ENCODE measurements around the gene CREB5.
"Not testable (repeated sequence)": the region's sequence is repeated elsewhere in the genome, so short reads cannot be mapped to it uniquely, and the experiment has no call there.

CREB5 gene

DNA sequence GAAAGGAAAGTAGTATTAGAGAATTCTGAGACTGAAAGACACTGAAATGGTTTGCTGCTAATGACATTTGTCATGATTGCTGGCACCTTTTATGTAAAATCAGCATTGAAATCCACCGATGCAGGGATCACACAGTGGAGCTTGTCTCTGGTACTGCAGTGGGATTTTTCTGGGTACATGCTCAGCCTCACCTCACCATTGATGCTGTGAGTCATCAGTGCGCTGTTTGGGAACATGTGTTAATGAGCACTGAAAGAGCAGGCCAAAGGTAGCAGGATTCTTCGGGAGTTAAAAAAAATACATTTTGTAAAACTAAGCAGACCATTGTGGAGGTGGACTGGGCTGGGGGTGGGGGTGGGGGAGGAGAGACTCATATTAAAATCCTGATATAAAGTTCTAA, 174.9 kb downstream of the CREB5 start:
- DNase-seq: peak; percentile 39

DNA sequence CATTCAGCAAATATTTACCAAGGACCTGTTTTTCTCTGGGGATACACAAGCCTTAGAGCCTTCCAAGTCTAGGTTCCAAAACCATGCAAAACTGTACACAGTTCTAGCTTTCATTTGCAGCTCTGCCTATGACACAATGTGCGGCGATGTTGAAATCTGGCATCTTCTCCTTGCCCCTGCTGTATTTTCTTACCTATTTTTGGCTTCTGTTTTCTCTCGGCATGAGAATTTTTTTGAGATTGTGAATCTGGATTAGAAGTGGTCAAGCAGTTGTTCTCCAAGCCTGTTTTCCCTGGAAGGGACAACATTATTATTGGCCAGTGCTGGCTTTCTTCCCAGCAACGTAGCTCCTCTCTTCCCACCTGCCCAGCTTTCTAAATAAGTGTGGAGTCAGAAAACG, 176.3 kb downstream of the CREB5 start:
- no peak for DNase-seq

DNA sequence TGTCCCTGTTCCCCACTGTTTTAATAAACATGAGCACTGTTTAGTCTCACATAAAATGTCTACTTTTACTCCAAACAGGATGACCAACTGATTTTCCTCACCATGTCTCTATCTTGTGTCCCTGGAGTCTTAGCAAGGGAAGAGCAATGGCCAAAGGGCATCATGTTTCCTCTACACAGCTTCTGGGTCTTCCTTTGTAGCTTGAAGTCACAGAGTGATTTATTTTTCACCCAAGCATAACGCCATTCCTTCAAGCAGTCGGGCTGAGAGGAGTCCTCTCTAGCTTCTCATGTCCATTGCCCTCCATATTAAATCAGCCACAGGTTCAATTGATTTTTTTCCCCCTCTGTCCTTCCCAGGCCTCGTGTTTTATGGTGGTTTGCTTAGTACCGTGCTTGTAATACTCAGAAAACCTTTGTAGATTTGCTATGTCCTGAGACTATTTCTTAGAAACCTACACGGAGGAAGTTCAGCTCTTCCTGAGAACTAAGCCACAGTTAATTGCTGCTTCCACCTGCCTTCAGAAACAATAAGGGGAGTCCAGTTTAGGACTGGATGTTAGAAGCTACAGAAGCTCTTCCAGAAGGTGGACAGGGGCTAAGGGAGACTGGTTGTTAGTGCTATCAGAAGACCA, 178.8 kb downstream of the CREB5 start:
- DNase-seq: no peak

DNA sequence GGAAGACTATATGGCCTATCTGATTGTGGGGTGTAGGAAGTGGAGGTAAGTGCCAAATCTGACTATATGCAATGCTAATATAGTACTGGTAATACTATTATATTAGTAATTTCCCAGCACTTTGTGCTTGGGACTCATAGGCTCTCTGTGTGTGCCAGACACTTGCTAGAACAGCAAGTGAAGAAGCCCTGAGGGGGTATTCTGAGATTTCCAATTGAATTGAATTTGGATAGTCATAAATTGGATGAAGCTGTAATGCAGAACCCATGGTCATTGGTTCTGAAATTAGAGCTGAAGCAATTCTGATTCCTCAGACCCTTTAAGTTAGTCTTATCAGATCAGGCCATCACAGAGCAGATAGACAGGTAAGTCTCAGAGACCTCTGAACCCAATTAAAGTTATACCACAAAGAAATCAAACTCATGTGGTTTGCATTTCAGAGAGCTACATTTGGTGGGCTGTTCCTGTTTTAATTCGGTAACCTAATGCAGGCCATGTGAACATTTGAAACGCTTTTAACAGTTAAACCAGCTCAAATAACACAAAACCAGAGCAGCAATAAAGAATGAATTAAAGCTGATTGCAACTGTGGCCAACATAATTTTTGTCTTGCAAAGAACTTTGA, 179.5 kb downstream of the CREB5 start:
- DNase-seq: no peak

DNA sequence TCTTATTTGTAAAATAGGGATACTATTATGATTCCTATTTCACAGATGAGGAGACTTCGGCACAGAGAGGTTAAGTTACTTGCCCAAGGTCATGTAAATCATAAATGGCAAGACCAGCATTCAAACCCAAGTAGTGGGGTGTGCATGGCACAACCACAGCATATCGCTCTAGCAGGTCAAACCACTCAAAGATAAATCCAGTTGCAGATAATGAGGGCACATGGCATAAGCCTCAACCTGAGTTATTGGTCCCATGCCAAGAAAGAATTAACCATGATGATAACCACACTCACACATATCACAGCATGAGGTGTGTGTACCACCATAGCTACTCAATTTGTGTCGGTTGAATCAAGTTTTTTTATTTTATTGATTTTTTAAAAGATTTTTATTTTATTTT, 180.5 kb downstream of the CREB5 start:
- DNase-seq: no peak

DNA sequence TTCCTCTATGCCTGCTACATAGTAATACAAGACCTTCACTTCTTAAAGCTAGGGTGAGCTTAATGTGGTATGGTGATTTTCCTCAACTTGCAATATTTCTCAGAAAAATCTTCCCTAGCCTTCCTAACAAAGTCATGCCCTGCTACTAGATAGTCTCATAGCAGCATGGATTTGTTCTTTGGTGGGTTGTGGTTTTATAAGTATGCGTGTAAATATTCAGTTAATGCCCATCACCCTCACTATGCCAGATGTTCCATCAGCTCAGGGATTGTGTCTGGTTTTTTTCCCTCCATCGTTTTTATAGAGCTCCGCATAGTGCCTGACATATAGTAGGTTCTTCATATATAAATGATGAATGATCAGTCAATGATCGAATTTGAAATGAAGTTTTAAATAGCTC, 182.8 kb downstream of the CREB5 start:
- peak; percentile 59 for DNase-seq

DNA sequence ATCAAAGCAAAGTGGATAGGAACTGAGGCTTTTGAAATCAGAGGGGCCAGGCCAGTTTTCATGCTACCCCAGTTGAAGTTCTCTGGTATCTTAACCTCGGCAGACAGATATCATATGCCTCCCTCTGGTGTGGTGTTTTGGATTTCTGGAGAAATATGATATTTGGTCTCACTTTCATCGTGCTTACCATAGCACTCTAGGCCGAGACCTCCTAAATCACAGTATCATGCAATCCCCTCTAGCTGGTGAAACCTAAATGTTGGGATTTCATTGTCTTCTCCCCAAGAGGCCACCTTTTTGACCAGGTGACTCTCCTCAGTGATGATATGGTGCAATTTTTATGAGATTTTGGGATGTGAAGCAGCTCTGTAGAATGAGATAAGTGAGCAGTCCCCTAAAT, 183.5 kb downstream of the CREB5 start:
- peak; percentile 32 for DNase-seq

DNA sequence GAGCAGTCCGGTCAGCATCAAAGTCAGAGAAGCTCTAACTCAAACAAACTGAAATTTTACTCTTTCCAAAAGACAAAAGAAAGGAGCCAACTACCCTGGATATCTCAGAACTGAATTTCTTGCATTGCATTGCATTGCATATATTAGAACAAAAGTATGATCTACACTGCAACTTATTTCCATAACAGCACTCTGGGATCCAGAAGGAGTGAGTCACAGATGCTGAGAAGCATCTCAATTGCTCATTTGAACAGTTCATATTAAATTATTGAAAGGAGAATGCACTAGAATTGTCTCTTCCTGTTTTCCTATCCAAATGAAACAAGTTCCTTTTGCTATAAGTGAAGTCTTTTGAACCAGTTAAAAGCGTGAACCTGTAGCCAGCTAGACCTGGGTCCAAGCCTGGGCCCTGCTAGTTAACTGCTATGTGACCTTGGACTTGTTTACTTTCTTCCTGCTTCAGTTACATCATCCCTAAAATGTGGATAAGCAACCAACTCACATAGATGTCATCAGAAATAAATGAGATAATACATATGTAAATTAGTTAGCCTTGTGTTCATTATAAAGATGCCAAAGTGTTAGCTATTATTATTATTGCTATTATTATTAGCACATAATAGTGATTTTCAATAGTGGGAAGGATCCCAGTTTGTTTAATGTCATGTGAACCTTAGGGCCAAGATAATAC, 184.1 kb downstream of the CREB5 start:
- DNase-seq: peak; percentile 80

DNA sequence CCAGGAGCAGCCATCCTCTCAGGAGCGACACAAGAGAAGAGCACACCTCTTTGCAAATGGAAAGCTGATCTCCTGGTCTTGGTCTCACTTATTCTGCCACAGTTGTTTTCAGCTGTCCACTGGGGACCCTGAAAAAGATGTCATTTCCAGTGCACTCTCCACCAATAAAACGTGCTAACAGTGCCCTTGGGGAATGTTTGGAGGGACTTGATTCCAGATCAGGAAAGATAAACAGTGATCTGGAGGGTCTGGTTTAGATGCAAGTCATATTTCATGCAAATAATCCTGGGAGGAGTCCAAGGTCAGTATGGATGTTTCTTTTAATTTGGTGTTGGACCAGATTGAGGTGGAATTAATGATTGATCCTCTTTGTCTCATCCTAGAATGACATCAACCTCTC, 185.0 kb downstream of the CREB5 start:
- DNase-seq: no peak

DNA sequence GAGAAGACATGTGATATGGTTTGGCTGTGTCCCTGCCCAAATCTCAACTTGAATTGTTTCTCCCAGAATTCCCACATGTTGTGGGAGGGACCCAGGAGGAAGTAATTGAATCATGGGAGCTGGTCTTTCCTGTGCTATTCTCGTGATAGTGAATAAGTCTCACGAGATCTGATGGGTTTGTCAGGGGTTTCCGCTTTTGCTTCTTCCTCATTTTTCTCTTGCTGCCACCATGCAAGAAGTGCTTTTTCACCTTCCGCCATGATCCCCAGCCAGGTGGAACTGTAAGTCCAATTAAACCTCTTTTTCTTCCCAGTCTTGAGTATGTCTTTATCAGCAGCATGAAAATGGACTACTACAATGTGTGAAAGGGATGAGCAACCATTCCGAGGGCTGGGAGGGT, 185.7 kb downstream of the CREB5 start:
- DNase-seq: not testable (repeated sequence)

DNA sequence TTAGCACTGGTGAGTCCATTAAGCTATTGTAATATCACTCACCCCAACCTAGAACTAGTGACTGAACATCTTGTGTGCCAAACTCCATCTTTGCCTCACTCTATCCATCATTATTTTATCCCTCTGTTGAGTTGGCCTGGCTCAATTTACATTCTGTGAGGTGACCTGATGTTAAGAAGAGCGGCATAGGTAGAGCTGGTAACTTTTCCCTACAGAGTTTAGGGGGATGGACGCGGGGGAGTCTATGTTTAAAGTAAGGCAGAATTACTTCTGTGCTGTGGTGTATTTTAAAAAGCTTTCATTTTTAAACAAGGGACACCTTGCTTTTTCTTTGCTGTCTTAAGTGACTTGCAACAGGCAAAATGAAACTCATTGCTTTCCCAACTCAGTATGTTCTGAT, 186.3 kb downstream of the CREB5 start:
- DNase-seq: no peak

DNA sequence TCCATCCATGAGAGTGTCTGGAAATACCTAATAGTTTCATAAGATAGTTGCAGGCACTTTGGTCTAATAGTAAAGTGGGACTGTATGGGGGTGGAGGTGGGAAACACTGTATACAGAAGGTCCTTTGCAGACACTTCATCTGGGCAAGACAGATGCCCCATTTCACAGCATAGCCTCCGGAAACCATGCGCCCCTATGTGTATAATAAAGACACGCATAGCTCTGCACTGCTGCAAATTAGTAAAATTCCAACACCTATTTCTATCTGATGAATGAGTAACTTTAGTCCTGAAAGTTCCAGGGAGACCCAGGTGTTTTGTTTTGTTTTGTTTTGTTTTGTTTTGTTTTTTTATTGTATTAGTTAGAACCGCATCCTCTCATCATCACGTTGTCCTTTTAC, 187.1 kb downstream of the CREB5 start:
- no peak for DNase-seq

DNA sequence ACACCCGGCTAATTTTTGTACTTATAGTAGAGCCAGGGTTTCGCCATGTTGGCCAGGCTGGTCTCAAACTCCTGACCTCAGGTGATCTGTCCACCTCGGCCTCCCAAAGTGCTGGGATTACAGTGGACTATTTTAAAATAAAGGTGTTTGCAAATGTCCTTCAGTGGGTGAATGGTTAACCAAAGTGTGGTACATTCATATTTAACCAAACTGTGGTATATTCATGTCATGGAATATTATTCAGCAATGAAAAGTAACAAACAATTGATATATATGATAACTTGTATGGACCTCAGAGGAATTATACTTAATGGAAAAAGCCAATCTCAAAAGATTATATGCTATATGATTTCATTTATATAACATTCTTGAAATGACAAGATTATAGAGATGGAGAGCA, 190.0 kb downstream of the CREB5 start:
- no peak for DNase-seq

DNA sequence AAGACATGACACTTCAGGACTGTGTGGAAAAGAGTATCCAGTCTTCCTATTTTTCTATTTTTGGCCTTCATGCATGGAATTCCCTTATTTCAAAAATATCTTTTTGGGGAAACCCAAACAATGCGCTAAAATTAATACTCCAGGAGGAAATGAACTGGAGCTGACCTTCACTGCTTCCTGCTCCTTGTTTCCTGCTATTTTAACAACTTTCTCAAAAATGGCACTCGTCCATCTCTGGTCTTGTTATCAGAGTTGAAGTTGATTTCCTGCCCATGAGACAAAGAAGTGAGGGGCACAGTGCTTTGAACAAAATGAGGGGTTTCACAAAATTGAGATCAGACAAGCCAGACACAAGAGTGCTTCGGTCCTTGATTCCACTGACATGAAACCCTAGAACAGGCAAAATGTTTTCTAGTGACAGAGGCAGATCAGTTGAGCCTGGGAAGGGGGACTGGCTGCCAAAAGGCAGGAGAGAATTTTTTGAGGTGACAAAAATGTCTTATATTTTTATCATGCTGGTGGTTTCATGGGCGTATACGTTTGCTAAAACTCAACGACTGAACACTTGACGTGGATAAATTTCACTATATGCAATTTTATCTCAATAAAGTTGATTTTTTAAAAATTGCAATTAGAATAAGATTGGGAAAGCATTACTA, 193.2 kb downstream of the CREB5 start:
- no peak for DNase-seq

DNA sequence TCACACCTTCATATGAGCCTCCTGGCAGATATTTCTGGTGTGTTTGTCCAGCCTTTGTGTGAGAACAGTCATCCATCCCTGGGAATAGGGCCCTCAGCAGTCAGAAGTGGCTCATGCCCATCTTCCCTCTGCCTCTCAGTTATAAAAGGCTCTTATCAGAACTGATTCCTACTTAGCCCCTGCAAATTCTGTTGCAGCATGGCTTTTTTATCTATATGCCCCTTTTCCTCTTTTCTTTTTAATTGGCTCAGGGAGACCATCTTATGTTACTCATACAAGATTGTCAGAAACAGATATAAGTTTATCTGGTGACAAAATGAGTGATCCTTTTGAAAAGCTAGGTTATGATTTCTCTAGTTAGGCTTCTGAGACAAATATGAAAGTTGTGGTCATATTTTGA, 194.1 kb downstream of the CREB5 start:
- DNase-seq: no peak

DNA sequence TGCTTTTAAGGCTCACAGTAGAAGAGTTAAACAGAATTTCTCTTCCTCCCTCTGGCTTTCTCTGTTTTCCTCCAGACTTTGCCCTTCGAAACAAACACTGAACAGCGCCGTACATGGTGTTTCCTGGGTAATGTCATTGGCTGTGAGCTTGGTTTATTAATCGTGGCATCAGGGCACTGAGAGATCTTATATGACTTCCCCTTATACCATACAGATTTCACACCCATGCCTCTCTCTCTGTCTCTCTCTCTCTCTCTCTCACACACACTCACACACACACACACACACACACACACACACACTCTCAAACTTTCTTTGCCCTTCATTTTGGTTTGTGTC, 195.5 kb downstream of the CREB5 start:
- no peak for DNase-seq

DNA sequence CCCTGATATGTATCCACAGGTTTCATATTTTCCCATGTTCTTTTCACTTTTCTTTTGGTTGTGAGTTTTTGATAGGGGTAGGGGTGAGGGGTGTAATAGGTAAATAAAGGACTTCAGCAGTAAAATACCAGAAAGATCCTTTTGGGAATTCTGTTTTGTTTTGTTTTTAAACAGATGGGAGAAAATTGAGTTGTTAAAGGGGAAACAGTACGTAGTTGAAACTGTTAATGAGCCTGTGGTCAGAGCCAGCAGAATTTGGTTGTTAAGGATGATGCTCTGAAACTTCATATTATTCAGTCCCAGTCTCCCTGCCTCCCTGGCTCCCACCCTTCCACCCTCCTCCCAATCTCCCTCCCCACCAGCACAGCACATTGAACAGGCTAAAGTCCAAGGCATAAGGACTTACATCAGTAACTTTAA, 195.9 kb downstream of the CREB5 start:
- no peak for DNase-seq

DNA sequence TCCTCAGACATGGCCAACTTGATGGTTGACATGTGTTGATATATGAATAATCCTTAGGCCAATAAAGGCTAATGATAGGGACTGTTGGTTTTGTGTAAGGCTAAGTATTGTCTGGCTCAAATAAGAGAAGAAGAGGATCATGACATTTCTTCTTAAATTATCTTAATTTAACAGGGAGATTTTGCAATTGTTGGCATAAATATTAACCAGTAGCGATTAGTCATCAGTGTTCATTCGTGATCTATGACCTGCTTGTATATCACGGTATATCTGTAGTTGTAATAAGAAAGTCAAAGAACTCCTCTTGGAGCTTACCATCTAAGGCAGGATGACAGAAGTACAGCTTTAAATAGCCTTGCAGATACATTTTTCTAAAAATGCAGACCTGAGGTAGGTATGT, 196.4 kb downstream of the CREB5 start:
- DNase-seq: peak; percentile 63

DNA sequence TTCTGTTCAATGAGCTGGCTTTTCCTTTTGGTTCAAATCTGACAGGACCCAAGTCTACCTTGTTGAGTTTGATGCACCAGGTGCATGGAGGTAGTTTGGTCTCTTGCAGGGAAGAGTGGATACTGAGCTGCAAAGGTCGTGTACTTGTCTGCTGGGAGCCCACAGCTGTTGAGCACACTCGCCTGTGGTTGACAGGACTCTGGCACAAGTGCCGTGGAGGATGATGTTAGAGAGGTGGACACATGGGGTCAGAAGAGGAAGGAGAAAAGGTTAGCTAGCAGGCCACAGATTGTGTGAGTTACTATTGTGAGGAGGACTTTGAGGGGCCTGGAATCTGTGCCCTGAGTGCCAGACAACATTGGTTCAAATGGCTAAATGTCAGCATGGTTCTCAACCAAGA, 197.3 kb downstream of the CREB5 start:
- no peak for DNase-seq

DNA sequence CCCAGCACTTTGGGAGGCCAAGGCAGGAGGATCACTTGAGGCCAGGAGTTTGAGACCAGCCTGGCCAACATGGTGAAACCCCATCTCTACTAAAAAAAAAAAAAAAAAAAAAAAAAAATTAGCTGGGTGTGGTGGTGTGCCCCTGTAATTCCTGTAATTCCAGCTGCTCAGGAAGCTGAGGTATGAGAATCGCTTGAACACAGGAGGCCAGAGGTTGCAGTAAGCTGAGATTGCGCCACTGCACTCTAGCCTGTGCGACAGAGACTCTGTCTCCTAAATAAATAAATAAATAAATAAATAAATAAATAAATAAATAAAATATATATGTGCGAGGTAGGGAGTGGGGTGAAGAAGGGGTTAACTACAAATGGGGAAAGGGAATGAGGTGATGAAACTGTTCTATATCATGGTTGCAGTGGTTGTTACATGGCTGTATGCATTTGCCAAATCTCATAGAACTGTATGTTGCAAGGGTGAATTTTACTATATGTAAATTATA, 199.1 kb downstream of the CREB5 start:
- not testable (repeated sequence) for DNase-seq

DNA sequence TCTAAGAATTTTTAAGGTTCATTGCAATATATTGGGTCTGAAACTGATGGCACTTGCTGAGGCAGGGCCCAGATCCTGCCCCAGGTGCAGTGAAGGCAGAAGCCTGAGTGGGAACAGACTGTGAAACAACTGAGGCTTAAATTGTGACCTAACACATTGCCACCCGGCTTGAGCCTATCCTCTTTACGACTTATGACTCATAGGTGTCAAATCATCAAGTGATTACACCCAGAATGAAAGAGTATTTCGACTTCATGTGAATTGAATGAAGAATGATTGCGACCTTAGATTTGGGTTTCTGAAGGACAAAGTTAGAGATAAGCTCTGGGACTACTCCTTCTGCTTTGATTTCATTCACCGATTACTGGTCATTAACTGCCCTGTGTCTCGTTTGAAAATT, 200.9 kb downstream of the CREB5 start:
- no peak for DNase-seq

DNA sequence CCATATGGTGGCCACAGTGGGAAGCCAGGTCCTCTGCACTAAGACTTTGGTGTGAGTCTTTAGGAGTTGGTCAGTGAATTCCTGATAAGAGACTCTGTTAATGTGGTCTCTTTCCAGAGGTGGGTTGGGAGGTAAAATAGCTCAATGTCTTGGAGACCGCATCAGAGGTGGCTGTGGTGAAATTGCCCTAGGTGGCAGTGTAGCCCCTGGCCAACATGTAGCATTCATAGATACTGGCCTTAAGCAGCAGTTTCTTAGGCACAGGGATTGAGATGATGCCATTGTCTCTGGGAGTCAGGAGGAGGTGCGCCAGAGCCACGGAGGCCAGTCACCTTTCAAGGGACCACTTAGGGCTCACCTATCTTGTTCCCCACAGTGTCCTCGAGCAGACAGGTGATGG, 202.8 kb downstream of the CREB5 start:
- no peak for DNase-seq

DNA sequence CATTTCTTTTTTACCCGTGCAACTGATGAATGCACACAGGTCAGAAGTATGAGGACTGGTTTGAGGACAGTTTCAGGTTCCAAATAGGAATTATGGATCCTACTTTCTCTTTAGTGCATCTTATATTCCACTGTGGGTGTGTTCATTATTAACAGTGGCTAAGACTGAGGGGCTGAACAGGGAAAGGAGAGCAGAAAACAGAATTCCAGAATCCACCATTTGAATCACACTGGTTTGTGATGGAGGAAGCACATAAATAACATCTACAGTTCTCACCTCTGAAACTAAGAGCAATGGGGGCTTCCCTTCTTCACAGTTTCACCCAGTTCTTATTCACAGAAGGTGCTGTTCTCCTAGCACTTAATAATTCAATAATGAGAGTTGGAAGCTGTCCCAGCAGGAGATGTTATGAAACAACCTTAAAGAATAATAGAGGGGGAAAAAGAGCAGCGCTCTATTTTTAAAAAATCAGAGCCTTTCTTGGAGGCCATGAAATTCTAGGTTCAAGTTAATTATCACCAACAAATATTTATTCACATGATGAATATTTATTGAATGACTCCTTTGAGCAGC, 205.1 kb downstream of the CREB5 start:
- no peak for DNase-seq

DNA sequence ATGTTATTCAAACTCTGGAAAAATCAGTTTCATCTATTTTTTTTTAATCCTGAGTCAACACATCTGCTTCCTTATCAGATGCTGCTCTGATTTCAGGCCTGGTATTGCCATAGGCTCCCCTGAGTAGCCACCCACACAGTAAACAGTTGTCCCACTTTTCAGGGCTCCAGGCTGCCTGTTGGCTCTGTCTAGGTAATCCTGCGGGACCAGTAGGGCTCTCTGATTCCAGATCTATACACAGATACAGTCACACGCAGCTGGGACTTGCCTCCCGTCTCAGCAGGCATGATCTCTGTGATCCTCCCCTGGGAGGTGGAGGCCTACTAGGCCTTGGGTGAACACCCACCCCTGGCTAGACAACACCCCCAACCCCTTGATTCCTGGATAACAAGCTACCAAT, 206.1 kb downstream of the CREB5 start:
- DNase-seq: no peak
